SK-N-MC (cell line): ENCODE measurements around the gene TIMM44.

Experiments used
- EZH2 ChIP-seq: fragments of 200-600 bp; sonication (generic); IDR thresholded peaks from one replicate; pipeline ENCODE4 v1.6.1; 2017; ENCODE audit warnings: antibody characterized with exemption
- FOXP2 ChIP-seq: optimal IDR thresholded peaks from 2 replicates; pipeline ENCODE3; 2011; ENCODE audit warnings: mild to moderate bottlenecking, moderate library complexity; ENCODE audit not compliant: insufficient read depth; ENCODE audit errors: extremely low read length, control extremely low read depth
- POLR2AphosphoS5 ChIP-seq: IDR thresholded peaks from 2 replicates; pipeline ENCODE4 v1.6.1; 2012; ENCODE audit warnings: mild to moderate bottlenecking, low read depth, low read length, borderline replicate concordance

- TF ChIP-seq EZH2: no peak
- TF ChIP-seq POLR2AphosphoS5: no peak
- no peak for TF ChIP-seq FOXP2
These were observed 39.2 kb upstream of the TIMM44 start for GRCh38 chr19:7982651-7983099.
